Pancreas (tissue), 10 donors: ENCODE results near the gene TTLL8. TPM values are rescaled to one million over a fixed set of nuclear protein-coding genes. Genes with fewer than 3 reads are reported as not detected.
"Not testable (repeated sequence)": the region's sequence is repeated elsewhere in the genome, so short reads cannot be mapped to it uniquely, and the experiment has no call there.

Experiments
- ATAC-seq, 4 donors: fragments of 200-7000 bp; cut with Tn5 transposase; one replicate each; pipeline versions ENCODE4 v1.8.0 to v1.9.1; 2020; ENCODE audit warnings: mild to moderate bottlenecking in 4 of 4, moderate library complexity in 4 of 4
- DNase-seq, 6 donors: peaks; one replicate each; pipeline ENCODE4 v3.0.0-alpha.2; 2020
- FAIRE-seq: peaks from 2 replicates; lab custom pipeline; 2012; peaks lifted over from hg19 to GRCh38; lab: Jason Lieb, UNC
- H3K27ac ChIP-seq, 4 donors: fragments of 200-600 bp; sonication (generic); 1 replicate in 3 of 4; 2 replicates in 1 of 4; pipeline versions ENCODE4 v1.5.0 to v1.8.0; 2020
- H3K27me3 ChIP-seq, 4 donors: fragments of 200-600 bp; one replicate each; pipeline ENCODE4 v1.8.0; 2021
- H3K36me3 ChIP-seq, 3 donors: fragments of 200-600 bp; sonication (generic) in 1 of 3; one replicate each; pipeline versions ENCODE4 v1.5.0 to v1.8.0; 2020 to 2021
- H3K4me1 ChIP-seq, 3 donors: fragments of 200-600 bp; one replicate each; pipeline ENCODE4 v1.8.0; 2021
- H3K4me3 ChIP-seq, 4 donors: fragments of 200-600 bp; sonication (generic) in 2 of 4; one replicate each; pipeline versions ENCODE4 v1.5.0 to v1.8.0; 2020 to 2021
- H3K9me3 ChIP-seq, 4 donors: fragments of 200-600 bp; one replicate each; pipeline ENCODE4 v1.8.0; 2021
- WGBS, 2 donors: extraction: QIAGEN DNeasy Blood & Tissue Kit; methylation state at CpG; one replicate each; pipeline ENCODE4 v1.1.7; 2013; 5-methylcytosine and 5-hydroxymethylcytosine counted together
- intact Hi-C, 3 donors: fragments of 100-400 bp; cut with DNase I; formaldehyde crosslinking; loops; one replicate each; pipeline versions ENCODE4 v1.11.1 to v1.14.2; 2022
- polyA plus RNA-seq, 2 donors: library from polyadenylated mRNA; stranded (reverse); fragments of 200-250 nt; gene quantifications; one replicate each; pipeline ENCODE4 v1.2.3, GENCODE V29; 2013
- total RNA-seq, 6 donors: library from RNA; stranded (reverse); fragmentation: NEBNext Ultra II Directional in 4 of 6; extraction: Animal tissue kit (Norgen Biotek cat#: 25700) in 4 of 6; gene quantifications; one replicate each; pipeline versions ENCODE4 v1.2.1 to v1.2.4, GENCODE V29; 2021 to 2023
- TF ChIP-seq, protein P1 (sequence below), 4 donors: fragments of 200-600 bp; sonication (generic) in 3 of 4; IDR thresholded peaks; one replicate each; pipeline versions ENCODE4 v1.5.0 to v1.8.0; 2021; ENCODE audit warnings: antibody characterized with exemption in 4 of 4
- donor health status: healthy with polysubstance abuse.
- donor health status: DM: no; HTN: no; CAD: no; lungs with moderate emphysema.
- donor health status: DM: no; HTN: no; CAD: no.
- donor health status: control.
- donor health status: control.
- donor health status: Bipolar disorder and iron deficiency.
- donor health status: DM: yes; HTN: yes; CAD: no.
- donor health status: DM: no; HTN: no; CAD: no.
- donor health status: DM: no; HTN: no; CAD: no.
- donor health status: DM: yes; HTN: yes; CAD: no.

The TTLL8 gene
- total and polyA plus RNA-seq, 8 donors = not detected

- 79 to 92% methylated on average over 12 of the region's 12 CpGs for WGBS, 2 donors
- DNase-seq (no peak), ATAC-seq (no peak), FAIRE-seq (no peak)
- no peaks in the 10 kb centered on the region for H3K36me3 ChIP-seq
- intact Hi-C loops = no loop called here
- no peaks in the 10 kb centered on the region for H3K9me3 ChIP-seq
- TF ChIP-seq, protein P1, sequence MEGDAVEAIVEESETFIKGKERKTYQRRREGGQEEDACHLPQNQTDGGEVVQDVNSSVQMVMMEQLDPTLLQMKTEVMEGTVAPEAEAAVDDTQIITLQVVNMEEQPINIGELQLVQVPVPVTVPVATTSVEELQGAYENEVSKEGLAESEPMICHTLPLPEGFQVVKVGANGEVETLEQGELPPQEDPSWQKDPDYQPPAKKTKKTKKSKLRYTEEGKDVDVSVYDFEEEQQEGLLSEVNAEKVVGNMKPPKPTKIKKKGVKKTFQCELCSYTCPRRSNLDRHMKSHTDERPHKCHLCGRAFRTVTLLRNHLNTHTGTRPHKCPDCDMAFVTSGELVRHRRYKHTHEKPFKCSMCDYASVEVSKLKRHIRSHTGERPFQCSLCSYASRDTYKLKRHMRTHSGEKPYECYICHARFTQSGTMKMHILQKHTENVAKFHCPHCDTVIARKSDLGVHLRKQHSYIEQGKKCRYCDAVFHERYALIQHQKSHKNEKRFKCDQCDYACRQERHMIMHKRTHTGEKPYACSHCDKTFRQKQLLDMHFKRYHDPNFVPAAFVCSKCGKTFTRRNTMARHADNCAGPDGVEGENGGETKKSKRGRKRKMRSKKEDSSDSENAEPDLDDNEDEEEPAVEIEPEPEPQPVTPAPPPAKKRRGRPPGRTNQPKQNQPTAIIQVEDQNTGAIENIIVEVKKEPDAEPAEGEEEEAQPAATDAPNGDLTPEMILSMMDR (IDR thresholded peaks at IDR 0.05) = no peak
- H3K27me3 ChIP-seq = peaks cover 0 to 20% (median 0%) of the 10 kb centered on the region in 4 donors
- H3K27ac ChIP-seq = no peak overlapping the region
- H3K4me1 ChIP-seq = no peaks in the 10 kb centered on the region
- no peak overlapping the region for H3K4me3 ChIP-seq
Observed at GRCh38 chr22:50088096-50088495, 30.0 kb upstream of the TTLL8 start.

DNA sequence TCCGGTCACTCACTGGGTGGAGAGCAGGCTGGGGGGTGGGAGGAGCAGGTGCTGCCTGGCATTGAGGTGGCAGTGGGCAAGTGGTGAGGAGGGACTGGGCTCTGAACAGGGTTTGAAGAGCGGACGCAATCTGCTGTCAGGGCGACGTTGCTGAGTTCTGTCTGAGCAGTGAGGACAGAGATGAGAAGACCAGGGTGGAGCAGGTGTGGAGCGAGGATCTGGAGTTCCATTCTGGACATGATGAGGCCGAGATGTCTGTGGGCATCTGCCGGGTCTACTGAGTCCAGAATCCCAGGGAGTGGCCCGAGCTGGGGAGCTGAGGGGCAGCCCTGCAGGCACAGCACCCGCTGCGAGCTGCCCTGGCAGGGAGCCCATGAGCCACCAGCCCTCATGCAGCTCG is 29.5 kb upstream of the TTLL8 start:
- no peak overlapping the region for H3K27ac ChIP-seq
- FAIRE-seq = no peak
- ATAC-seq = no peak
- no peaks in the 10 kb centered on the region for H3K36me3 ChIP-seq
- DNase-seq = no peak
- no peak overlapping the region for H3K4me3 ChIP-seq
- WGBS, 2 donors = 80 to 90% methylated on average over 12 of the region's 12 CpGs
- TF ChIP-seq, protein P1 (IDR thresholded peaks at IDR 0.05) = no peak
- intact Hi-C loops = no loop called here
- no peaks in the 10 kb centered on the region for H3K4me1 ChIP-seq
- H3K27me3 ChIP-seq = peaks cover 0 to 20% (median 0%) of the 10 kb centered on the region in 4 donors
- H3K9me3 ChIP-seq = no peaks in the 10 kb centered on the region

DNA sequence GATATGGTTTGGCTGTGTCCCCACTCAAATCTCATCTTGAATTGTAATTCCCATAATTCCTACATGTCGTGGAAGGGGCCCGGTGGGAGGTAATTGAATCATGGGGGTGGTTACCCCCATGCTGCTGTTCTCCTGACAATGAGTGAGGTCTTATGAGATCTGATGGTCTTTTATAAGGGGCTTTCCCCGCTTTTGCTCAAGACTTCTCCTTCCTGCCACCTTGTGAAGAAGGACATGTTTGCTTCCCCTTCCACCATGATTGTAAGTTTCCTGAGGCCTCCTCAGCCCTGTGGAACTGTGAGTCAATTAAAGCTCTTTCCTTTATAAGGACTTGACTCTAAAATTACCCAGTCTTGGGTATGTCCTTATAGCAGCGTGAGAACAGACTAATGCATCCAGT is 28.9 kb upstream of the TTLL8 start:
- ATAC-seq, DNase-seq, H3K4me3 ChIP-seq, H3K27ac ChIP-seq, H3K9me3 ChIP-seq, intact Hi-C loops, H3K36me3 ChIP-seq, FAIRE-seq, H3K4me1 ChIP-seq: not testable (repeated sequence)
- peaks cover 0 to 20% (median 0%) of the 10 kb centered on the region in 4 donors for H3K27me3 ChIP-seq
- 82 to 94% methylated on average over 4 of the region's 4 CpGs for WGBS, 2 donors

GRCh38 chr22:50086526-50086925 is 28.4 kb upstream of the TTLL8 start:
- DNase-seq = no peak

DNA sequence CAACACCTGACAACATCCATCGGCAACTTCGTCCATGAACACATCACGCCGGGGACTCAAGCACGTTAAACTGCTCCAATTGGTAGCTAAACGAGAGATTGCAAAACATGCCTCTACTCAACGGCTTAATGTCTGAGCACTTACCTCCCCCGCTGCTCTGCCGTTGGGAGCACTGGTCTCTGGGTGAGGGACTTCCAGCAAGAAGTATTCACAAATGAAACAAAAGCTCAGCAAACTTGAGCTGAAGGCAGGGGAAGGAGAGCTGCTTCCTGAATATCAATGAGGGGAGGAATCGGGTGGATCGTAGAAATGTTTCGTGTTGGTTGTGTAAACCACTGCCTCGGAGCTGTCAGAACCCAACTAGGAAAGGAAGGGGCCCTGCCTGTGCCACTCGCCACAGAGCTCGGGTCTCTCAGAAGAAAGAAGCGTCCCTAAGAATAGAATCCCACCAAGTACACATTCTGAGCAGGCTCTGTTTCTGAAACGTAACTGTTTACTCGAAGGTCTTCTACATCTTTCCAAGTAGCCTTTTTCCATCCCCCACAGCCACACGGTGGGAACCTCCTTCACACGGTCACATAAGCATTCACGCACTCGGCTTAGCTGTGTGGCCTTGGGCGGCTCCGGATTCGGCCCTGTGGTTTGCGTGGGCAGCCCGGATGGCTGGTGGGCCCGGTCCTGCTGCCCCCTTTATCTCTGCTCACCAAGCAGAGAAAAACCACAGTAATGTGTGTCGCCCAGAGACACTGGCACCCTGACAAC is 27.3 kb upstream of the TTLL8 start, which contains the start of gene MLC1:
Gene MLC1 (minus strand): TSS at position 216 of the 762 bp plus-strand sequence. CDS start 524 bp downstream, outside the sequence.
- FAIRE-seq (no peak), ATAC-seq (no peak), DNase-seq (no peak)
- H3K36me3 ChIP-seq = no peaks in the 10 kb centered on the region
- H3K4me3 ChIP-seq = no peak within 1 kb of the TSS
- TF ChIP-seq, protein P1 (IDR thresholded peaks at IDR 0.05) = no peak
- intact Hi-C loops = no loop called here
- 48 to 50% methylated on average over 29 of the region's 29 CpGs for WGBS, 2 donors
- no peaks in the 10 kb centered on the region for H3K9me3 ChIP-seq
- H3K27me3 ChIP-seq = peaks cover 0 to 20% (median 0%) of the 10 kb centered on the region in 4 donors
- no peak within 1 kb of the TSS for H3K27ac ChIP-seq
- no peaks in the 10 kb centered on the region for H3K4me1 ChIP-seq

More at GRCh38 chr22:50086526-50086925, 28.4 kb upstream of the TTLL8 start:
- Histone ChIP-seq H3K9me3 (no peaks in the 10 kb centered on the region), H3K4me3 (no peak overlapping the region), H3K36me3 (no peaks in the 10 kb centered on the region), H3K27ac (no peak overlapping the region), H3K27me3 (peaks cover 0 to 20% (median 0%) of the 10 kb centered on the region in 4 donors), H3K4me1 (no peaks in the 10 kb centered on the region)
- TF ChIP-seq, protein P1 (IDR thresholded peaks at IDR 0.05) = no peak
- intact Hi-C loops = no loop called here
- 68 to 78% methylated on average over 5 of the region's 5 CpGs for WGBS, 2 donors
- no peak for FAIRE-seq
- ATAC-seq = no peak
